ENCODE measurements around the gene TSHZ2.

TSHZ2 gene

GRCh38 chr20:53385941-53386767, 414.0 kb downstream of the TSHZ2 start:
- Histone ChIP-seq H3K36me3 (ENCODE audit: insufficient read depth, insufficient read length, low read length) (no peaks in the 10 kb centered on the region), H3K9me3 (ENCODE audit: insufficient read depth, low read length) (no peaks in the 10 kb centered on the region), H3K4me1 (ENCODE audit: insufficient read depth, insufficient read length) (no peaks in the 10 kb centered on the region), H3K27me3 (ENCODE audit: insufficient read depth, insufficient read length) (no peaks in the 10 kb centered on the region), H3K4me3 (ENCODE audit: insufficient read length, low read depth) (no peak overlapping the region), H3K9ac (ENCODE audit: insufficient read length, low read depth) (no peak overlapping the region)
- TF ChIP-seq ZNF274 (IDR thresholded peaks at IDR 0.05; ENCODE audit: low read depth, low read length) = no peak
- no peak for TF ChIP-seq SUZ12 (IDR thresholded peaks at IDR 0.05; ENCODE audit: extremely low read depth, insufficient read depth, insufficient read length)
- TF ChIP-seq YY1 (IDR thresholded peaks at IDR 0.05; ENCODE audit: insufficient read depth, insufficient read length) = no peak
- no peak for DNase-seq (ENCODE audit: low read depth, low spot score)

- Histone ChIP-seq H3K36me3 (ENCODE audit: insufficient read depth, insufficient read length, low read length) (no peaks in the 10 kb centered on the region), H3K4me3 (ENCODE audit: insufficient read length, low read depth) (no peak overlapping the region), H3K9ac (ENCODE audit: insufficient read length, low read depth) (no peak overlapping the region), H3K9me3 (ENCODE audit: insufficient read depth, low read length) (no peaks in the 10 kb centered on the region), H3K4me1 (ENCODE audit: insufficient read depth, insufficient read length) (no peaks in the 10 kb centered on the region), H3K27me3 (ENCODE audit: insufficient read depth, insufficient read length) (no peaks in the 10 kb centered on the region)
- no peak for DNase-seq (ENCODE audit: low read depth, low spot score)
- TF ChIP-seq ZNF274 (IDR thresholded peaks at IDR 0.05; ENCODE audit: low read depth, low read length) (no peak), SUZ12 (IDR thresholded peaks at IDR 0.05; ENCODE audit: extremely low read depth, insufficient read depth, insufficient read length) (no peak), YY1 (IDR thresholded peaks at IDR 0.05; ENCODE audit: insufficient read depth, insufficient read length) (no peak)
Measured at GRCh38 chr20:53387983-53388675, 416.0 kb downstream of the TSHZ2 start.

GRCh38 chr20:53389516-53390300, 417.6 kb downstream of the TSHZ2 start:
- H3K9me3 ChIP-seq (ENCODE audit: insufficient read depth, low read length) = no peaks in the 10 kb centered on the region
- TF ChIP-seq SUZ12 (IDR thresholded peaks at IDR 0.05; ENCODE audit: extremely low read depth, insufficient read depth, insufficient read length) (no peak), YY1 (IDR thresholded peaks at IDR 0.05; ENCODE audit: insufficient read depth, insufficient read length) (no peak), ZNF274 (IDR thresholded peaks at IDR 0.05; ENCODE audit: low read depth, low read length) (no peak)
- no peak overlapping the region for H3K4me3 ChIP-seq (ENCODE audit: insufficient read length, low read depth)

GRCh38 chr20:53390770-53391169, 418.6 kb downstream of the TSHZ2 start:
- DNase-seq (ENCODE audit: low read depth, low spot score) = no peak
- Histone ChIP-seq H3K4me1 (ENCODE audit: insufficient read depth, insufficient read length) (no peaks in the 10 kb centered on the region), H3K27me3 (ENCODE audit: insufficient read depth, insufficient read length) (no peaks in the 10 kb centered on the region), H3K9ac (ENCODE audit: insufficient read length, low read depth) (no peak overlapping the region), H3K4me3 (ENCODE audit: insufficient read length, low read depth) (no peak overlapping the region), H3K9me3 (ENCODE audit: insufficient read depth, low read length) (no peaks in the 10 kb centered on the region), H3K36me3 (ENCODE audit: insufficient read depth, insufficient read length, low read length) (no peaks in the 10 kb centered on the region)
- TF ChIP-seq ZNF274 (IDR thresholded peaks at IDR 0.05; ENCODE audit: low read depth, low read length) = no peak
- no peak for TF ChIP-seq SUZ12 (IDR thresholded peaks at IDR 0.05; ENCODE audit: extremely low read depth, insufficient read depth, insufficient read length)
- TF ChIP-seq YY1 (IDR thresholded peaks at IDR 0.05; ENCODE audit: insufficient read depth, insufficient read length) = no peak

More at GRCh38 chr20:53389516-53390300, 417.6 kb downstream of the TSHZ2 start:
- no peaks in the 10 kb centered on the region for H3K27me3 ChIP-seq (ENCODE audit: insufficient read depth, insufficient read length)
- no peak overlapping the region for H3K9ac ChIP-seq (ENCODE audit: insufficient read length, low read depth)
- no peaks in the 10 kb centered on the region for H3K36me3 ChIP-seq (ENCODE audit: insufficient read depth, insufficient read length, low read length)
- no peaks in the 10 kb centered on the region for H3K4me1 ChIP-seq (ENCODE audit: insufficient read depth, insufficient read length)
- no peak for DNase-seq (ENCODE audit: low read depth, low spot score)

- Histone ChIP-seq H3K36me3 (ENCODE audit: insufficient read depth, insufficient read length, low read length) (no peaks in the 10 kb centered on the region), H3K9ac (ENCODE audit: insufficient read length, low read depth) (no peak overlapping the region), H3K4me3 (ENCODE audit: insufficient read length, low read depth) (no peak overlapping the region), H3K27me3 (ENCODE audit: insufficient read depth, insufficient read length) (no peaks in the 10 kb centered on the region), H3K9me3 (ENCODE audit: insufficient read depth, low read length) (no peaks in the 10 kb centered on the region), H3K4me1 (ENCODE audit: insufficient read depth, insufficient read length) (no peaks in the 10 kb centered on the region)
- no peak for DNase-seq (ENCODE audit: low read depth, low spot score)
- TF ChIP-seq SUZ12 (IDR thresholded peaks at IDR 0.05; ENCODE audit: extremely low read depth, insufficient read depth, insufficient read length) (no peak), ZNF274 (IDR thresholded peaks at IDR 0.05; ENCODE audit: low read depth, low read length) (no peak), YY1 (IDR thresholded peaks at IDR 0.05; ENCODE audit: insufficient read depth, insufficient read length) (no peak)
Measured at GRCh38 chr20:53394433-53394832, 422.3 kb downstream of the TSHZ2 start.

GRCh38 chr20:53395188-53395923, 423.2 kb downstream of the TSHZ2 start:
- no peak overlapping the region for H3K9ac ChIP-seq (ENCODE audit: insufficient read length, low read depth)
- no peak for TF ChIP-seq SUZ12 (IDR thresholded peaks at IDR 0.05; ENCODE audit: extremely low read depth, insufficient read depth, insufficient read length)
- TF ChIP-seq YY1 (IDR thresholded peaks at IDR 0.05; ENCODE audit: insufficient read depth, insufficient read length) = no peak
- TF ChIP-seq ZNF274 (IDR thresholded peaks at IDR 0.05; ENCODE audit: low read depth, low read length) = no peak
- no peak for DNase-seq (ENCODE audit: low read depth, low spot score)
- H3K36me3 ChIP-seq (ENCODE audit: insufficient read depth, insufficient read length, low read length) = no peaks in the 10 kb centered on the region
- no peaks in the 10 kb centered on the region for H3K9me3 ChIP-seq (ENCODE audit: insufficient read depth, low read length)
- no peaks in the 10 kb centered on the region for H3K27me3 ChIP-seq (ENCODE audit: insufficient read depth, insufficient read length)
- no peak overlapping the region for H3K4me3 ChIP-seq (ENCODE audit: insufficient read length, low read depth)
- no peaks in the 10 kb centered on the region for H3K4me1 ChIP-seq (ENCODE audit: insufficient read depth, insufficient read length)

Measured in NT2/D1 (cell line).